ENCODE measurements around the gene TMEM259. TPM values are rescaled to one million over a fixed set of nuclear protein-coding genes. Genes with fewer than 3 reads are reported as not detected.

Gene TMEM259
- total RNA-seq, 1 experiment from 2014 or later, result 155 TPM

DNA sequence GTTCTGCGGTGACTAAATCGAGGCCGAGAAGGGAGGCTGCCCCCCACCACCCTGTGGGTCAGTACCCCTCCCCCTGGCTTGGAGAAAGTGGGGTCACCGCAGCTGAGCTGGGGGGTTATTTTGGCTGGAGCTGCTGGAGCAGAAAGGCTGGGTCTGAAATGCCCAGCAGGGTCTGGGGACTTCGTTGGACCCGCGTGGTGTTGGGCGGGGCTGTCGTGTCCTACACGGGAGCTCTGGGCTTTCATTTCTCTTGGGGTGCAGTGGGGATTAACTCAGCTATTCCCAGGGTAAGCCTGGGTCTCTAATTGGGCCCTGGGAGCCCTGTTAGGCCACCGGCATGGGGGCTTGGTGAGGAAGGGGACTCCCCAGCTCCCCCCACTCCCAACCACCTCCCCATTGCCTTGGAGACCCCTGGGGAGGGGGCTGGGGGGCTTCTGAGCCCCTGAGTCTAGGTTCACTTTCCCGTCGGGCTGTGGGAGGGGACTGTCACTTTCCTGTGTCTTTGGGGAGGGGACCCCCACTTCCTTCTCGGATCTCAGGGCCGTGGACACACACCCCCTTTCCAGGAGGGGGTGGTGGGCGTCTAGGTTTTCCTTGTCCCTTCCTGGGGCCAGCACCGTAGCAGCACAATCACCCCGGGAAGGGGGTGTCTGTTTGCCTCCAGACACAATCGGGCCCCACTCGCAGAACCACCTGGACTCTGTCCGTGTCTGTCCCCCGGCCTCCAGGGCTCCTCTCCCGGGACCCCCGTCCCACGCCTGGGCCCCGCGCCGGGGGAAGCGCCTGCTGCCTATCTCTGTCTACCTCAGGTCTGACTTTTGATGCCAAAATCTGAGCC lies 47.0 kb downstream of the TMEM259 start:
- CTCF ChIA-PET, result no interaction called here
- H4K20me1 ChIP-seq (ENCODE audit: insufficient read depth), result no peaks in the 10 kb centered on the region
- H3F3A ChIP-seq (ENCODE audit: insufficient read depth, low read depth), result peaks cover 8% of the 10 kb centered on the region; the same call in 1 of the 2 replicates
- TF ChIP-seq EZH2 (IDR thresholded peaks at IDR 0.05; ENCODE audit: low read depth), result no peak
- TF ChIP-seq, protein P1, sequence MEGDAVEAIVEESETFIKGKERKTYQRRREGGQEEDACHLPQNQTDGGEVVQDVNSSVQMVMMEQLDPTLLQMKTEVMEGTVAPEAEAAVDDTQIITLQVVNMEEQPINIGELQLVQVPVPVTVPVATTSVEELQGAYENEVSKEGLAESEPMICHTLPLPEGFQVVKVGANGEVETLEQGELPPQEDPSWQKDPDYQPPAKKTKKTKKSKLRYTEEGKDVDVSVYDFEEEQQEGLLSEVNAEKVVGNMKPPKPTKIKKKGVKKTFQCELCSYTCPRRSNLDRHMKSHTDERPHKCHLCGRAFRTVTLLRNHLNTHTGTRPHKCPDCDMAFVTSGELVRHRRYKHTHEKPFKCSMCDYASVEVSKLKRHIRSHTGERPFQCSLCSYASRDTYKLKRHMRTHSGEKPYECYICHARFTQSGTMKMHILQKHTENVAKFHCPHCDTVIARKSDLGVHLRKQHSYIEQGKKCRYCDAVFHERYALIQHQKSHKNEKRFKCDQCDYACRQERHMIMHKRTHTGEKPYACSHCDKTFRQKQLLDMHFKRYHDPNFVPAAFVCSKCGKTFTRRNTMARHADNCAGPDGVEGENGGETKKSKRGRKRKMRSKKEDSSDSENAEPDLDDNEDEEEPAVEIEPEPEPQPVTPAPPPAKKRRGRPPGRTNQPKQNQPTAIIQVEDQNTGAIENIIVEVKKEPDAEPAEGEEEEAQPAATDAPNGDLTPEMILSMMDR (conservative IDR thresholded peaks at IDR 0.05), result no peak
- H3K36me3 ChIP-seq (ENCODE audit: low read depth), result peaks cover 7% of the 10 kb centered on the region; the same call in 1 of the 2 replicates
- BruUV-seq (replicated peaks), result no TSS peak
- H2AFZ ChIP-seq, result no peak overlapping the region
- no peak overlapping the region for H3K4me2 ChIP-seq
- H3K27me3 ChIP-seq (ENCODE audit: insufficient read depth, low read depth), result no peaks in the 10 kb centered on the region
- no peak overlapping the region for H3K4me3 ChIP-seq
- H3K79me2 ChIP-seq (ENCODE audit: low read depth), result no peaks in the 10 kb centered on the region
- H3K9me3 ChIP-seq (ENCODE audit: insufficient read depth, low read depth), result no peaks in the 10 kb centered on the region; the same call in 1 of the 2 replicates
- no peaks in the 10 kb centered on the region for H3K9me2 ChIP-seq (ENCODE audit: insufficient read depth)
- no peaks in the 10 kb centered on the region for H3K4me1 ChIP-seq (replicated peaks; ENCODE audit: insufficient read depth)
- no peak for DNase-seq
- intact Hi-C loops (cut with micrococcal nuclease; ENCODE audit: unreplicated experiment), result no loop called here
- no peak overlapping the region for H3K27ac ChIP-seq
- POLR2A ChIA-PET (ENCODE audit: unreplicated experiment), result no interaction called here

GRCh38 chr19:972281-972680 lies 48.6 kb downstream of the TMEM259 start:
- Histone ChIP-seq H3K27ac (no peak overlapping the region), H3K4me3 (no peak overlapping the region), H3K4me2 (no peak overlapping the region), H3K9me2 (ENCODE audit: insufficient read depth) (no peaks in the 10 kb centered on the region), H3K9me3 (ENCODE audit: insufficient read depth, low read depth) (no peaks in the 10 kb centered on the region; the same call in 1 of the 2 replicates), H2AFZ (no peak overlapping the region), H3K36me3 (ENCODE audit: low read depth) (peaks cover 7% of the 10 kb centered on the region; the same call in 1 of the 2 replicates), H3K27me3 (ENCODE audit: insufficient read depth, low read depth) (no peaks in the 10 kb centered on the region), H3K4me1 (replicated peaks; ENCODE audit: insufficient read depth) (no peaks in the 10 kb centered on the region), H3F3A (ENCODE audit: insufficient read depth, low read depth) (peaks cover 8% of the 10 kb centered on the region; the same call in 1 of the 2 replicates), H4K20me1 (ENCODE audit: insufficient read depth) (no peaks in the 10 kb centered on the region), H3K79me2 (ENCODE audit: low read depth) (no peaks in the 10 kb centered on the region)
- no TSS peak for BruUV-seq (replicated peaks)
- intact Hi-C loops (cut with micrococcal nuclease; ENCODE audit: unreplicated experiment), result no loop called here
- ChIA-PET CTCF (no interaction called here), POLR2A (ENCODE audit: unreplicated experiment) (interaction anchor here (0.5 kb wide), 1 partner anchor 20 kb away, joined by 4 read pairs; no protein-coding TSS in a partner anchor)
- DNase-seq, result no peak
- TF ChIP-seq EZH2 (IDR thresholded peaks at IDR 0.05; ENCODE audit: low read depth), result no peak
- TF ChIP-seq, protein P1 (conservative IDR thresholded peaks at IDR 0.05), result no peak

DNA sequence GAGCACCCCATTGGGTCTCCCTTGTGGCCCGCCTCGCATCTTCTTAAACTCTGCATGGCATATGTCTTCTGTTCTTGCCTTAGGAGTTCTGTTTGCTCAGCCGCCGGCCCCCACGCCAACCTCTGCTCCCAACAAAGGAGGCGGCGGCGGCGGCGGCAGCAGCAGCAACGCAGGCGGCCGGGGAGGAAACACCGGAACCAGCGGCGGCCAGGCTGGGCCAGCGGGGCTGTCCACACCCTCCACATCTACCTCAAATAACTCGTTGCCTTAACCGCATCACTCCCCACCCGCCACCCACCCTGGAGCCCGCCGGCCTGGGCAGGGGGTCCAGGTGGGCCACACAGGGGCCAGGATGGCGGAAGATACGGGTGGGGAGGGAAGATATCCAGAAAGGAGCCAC lies 49.1 kb downstream of the TMEM259 start:
- no peak overlapping the region for H3K4me2 ChIP-seq
- H3K9me2 ChIP-seq (ENCODE audit: insufficient read depth), result no peaks in the 10 kb centered on the region
- TF ChIP-seq, protein P1 (conservative IDR thresholded peaks at IDR 0.05), result no peak
- no peak for TF ChIP-seq EZH2 (IDR thresholded peaks at IDR 0.05; ENCODE audit: low read depth)
- ChIA-PET CTCF (no interaction called here), POLR2A (ENCODE audit: unreplicated experiment) (no interaction called here)
- intact Hi-C loops (cut with micrococcal nuclease; ENCODE audit: unreplicated experiment), result no loop called here
- no peaks in the 10 kb centered on the region for H4K20me1 ChIP-seq (ENCODE audit: insufficient read depth)
- H2AFZ ChIP-seq, result no peak overlapping the region
- no TSS peak for BruUV-seq (replicated peaks)
- H3K4me1 ChIP-seq (replicated peaks; ENCODE audit: insufficient read depth), result no peaks in the 10 kb centered on the region
- no peaks in the 10 kb centered on the region; the same call in 1 of the 2 replicates for H3K9me3 ChIP-seq (ENCODE audit: insufficient read depth, low read depth)
- no peaks in the 10 kb centered on the region for H3K79me2 ChIP-seq (ENCODE audit: low read depth)
- H3K27ac ChIP-seq, result no peak overlapping the region
- H3F3A ChIP-seq (ENCODE audit: insufficient read depth, low read depth), result peaks cover 8% of the 10 kb centered on the region; the same call in 1 of the 2 replicates
- DNase-seq, result no peak
- no peak overlapping the region for H3K4me3 ChIP-seq
- H3K27me3 ChIP-seq (ENCODE audit: insufficient read depth, low read depth), result no peaks in the 10 kb centered on the region
- H3K36me3 ChIP-seq (ENCODE audit: low read depth), result peaks cover 7% of the 10 kb centered on the region; the same call in 1 of the 2 replicates
